GM10847 (cell line): ENCODE results near the gene ABTB1.

Experiments used
- POLR2A ChIP-seq: IDR thresholded peaks from 2 replicates; pipeline ENCODE4 v1.6.1; 2011; ENCODE audit not compliant: insufficient read length; ENCODE audit errors: extremely low read depth

ABTB1 gene

DNA sequence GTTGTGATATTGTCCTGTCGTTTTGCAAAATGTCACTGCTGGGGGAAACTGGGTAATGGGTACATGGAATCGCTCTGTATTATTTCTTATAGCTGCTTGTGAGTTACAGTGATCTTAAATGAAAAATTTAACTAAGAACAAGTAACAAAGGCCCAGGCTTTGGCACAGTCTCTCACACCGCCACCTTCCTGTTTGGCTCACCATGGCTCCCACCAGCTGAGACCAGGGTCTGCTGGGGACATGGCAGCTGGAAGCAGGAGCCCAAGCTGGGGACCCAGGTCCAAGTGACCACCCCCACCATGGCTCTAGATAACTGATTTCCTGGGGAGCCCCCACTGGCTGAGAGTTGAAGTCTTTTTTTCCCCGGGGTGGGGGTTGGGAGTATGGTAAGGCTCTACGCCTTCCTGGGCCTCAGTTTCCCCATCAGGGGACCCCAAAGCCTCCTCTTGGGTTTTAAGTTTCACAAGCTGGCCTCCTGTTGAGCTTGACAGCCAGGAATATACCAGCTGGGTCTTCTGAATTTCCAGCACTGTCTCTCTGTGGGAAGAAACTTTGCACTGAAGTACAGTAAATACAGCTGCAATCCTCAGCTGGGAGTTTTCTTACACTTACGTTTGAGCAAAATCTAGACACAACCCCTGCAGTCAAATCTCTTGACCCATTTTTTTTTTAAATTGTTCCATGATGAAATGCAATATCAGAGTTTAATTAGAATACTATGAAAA is 26.1 kb downstream of the ABTB1 start:
- TF ChIP-seq POLR2A: no peak

DNA sequence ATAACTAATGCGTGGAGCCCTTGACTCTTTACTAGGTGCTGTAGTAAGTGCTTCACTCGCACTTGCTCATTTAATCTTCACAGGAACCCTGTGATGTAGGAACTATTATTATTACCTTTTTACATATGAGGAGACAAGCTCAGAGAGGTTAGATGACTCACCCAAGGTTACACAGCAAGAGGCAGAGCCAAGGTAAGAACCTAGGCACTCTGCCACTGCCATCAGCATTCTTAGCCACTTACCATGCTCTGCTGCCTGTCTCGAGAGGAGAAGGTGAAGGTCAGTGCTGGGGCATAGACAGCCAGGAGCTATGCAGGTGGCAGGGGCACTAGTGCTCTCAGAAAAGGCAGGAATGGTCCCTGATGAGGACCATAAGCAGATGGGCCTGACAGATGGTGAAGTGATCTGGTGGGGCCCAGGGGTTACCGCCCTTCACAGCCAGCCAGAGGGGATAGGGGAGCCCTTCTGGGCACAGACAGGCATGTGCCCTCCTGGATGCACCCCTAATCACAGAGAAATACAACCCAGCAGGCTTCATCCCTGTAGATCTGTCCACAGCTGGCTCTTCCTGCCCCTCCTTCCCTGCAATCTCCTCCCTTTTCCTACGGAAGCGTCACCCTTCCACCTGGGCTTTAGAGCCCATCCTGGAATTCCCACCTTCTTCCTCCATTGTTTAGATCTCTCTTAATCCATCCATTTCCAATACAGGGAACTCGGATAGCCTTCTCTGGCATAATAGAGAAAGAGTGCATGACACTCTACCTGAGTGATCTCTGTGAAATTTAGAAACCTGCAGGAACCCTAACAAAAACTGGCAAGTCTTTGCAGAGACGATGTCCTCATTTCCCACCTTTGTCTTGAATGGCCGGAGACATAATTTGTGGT is 26.9 kb downstream of the ABTB1 start:
- TF ChIP-seq POLR2A: no peak

DNA sequence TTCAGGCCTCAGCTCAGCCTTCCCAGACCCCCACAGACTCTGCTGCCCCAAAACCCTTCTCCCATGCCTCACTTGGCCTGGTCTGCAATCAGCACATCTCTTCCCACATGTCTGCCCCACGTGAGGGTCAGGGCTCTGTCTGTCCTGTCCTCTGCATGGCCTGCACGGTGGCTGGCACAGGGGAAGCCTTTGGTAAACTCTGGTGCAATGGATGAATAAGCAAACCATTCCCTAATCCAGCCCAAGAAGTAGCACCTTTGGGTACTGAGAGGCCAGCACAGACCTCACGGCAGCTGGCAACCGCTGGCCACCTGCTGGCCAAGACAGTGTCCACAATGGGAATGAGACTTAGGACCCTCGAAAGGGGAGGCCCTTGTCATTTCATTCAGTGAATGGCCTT is 27.7 kb downstream of the ABTB1 start:
- no peak for TF ChIP-seq POLR2A

DNA sequence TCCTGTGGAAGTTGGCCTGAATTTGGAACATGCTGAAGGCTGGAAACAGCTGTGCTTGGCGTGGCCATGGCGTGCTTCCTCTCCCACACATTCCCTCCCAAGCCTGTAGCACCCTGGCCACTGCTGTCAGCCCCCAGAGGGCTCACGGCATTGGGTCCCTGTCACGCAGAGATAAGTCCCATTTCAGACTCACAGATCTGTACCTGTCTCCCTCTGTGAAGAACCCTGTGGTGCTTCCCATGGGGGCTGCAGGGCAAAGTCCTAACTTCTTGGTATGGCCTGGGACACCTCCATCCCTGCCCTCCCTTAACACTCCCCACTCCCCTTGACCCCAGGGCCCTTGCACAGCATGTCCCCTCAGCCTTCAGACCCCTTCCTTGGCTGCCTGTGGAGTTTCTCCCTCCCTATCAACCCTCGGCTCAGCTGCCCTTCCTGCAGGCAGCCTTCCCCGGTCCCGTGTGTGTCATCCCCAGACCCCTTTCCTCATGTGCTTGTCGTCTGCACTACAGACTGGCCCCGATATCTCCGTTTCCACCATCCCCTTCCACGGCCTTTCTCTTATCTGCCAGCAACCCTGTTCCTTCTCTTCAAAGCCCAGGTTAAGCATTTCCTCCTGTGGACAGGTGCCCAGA is 28.6 kb downstream of the ABTB1 start:
- TF ChIP-seq POLR2A: no peak

DNA sequence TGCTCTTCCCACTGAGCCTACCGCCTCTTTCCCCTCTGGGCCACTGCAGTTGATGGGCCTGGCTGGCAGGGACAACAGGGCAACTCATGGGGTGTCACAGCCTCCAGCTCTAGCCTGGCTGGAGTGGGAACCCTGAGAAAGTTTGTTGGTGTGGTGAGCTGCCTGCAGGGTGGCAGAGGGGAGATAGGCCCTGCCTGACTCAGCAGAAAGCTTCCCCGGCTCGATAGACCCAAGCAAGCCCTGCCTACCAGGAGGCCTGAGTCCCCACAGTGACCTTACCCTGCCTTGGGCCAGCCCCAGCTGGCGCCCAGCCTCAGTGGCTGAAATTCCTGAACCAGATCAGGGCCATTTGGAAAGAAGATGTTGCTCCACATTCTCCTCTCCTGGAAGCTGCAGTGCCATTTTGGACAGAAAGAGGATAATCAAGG is 29.4 kb downstream of the ABTB1 start:
- no peak for TF ChIP-seq POLR2A

DNA sequence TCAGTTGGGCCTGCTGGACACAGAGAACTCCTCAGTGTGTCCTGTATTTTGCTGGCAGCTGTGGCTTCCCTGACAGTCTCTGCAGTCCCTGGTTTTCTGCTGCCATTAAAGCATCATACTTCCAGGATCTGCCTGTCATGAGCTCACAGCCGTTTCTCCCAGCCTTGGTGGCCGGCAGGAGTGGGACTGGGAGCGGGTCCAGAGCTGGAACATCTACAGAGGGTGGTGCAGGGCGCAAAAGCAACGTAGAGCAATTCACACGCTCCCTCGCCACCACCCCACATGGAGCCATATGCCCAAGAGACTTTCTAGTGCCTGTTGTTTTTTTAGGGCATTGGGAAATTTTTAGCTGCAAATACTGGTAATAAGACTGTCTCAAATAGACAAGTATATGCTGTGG is 33.6 kb downstream of the ABTB1 start:
- TF ChIP-seq POLR2A: no peak

DNA sequence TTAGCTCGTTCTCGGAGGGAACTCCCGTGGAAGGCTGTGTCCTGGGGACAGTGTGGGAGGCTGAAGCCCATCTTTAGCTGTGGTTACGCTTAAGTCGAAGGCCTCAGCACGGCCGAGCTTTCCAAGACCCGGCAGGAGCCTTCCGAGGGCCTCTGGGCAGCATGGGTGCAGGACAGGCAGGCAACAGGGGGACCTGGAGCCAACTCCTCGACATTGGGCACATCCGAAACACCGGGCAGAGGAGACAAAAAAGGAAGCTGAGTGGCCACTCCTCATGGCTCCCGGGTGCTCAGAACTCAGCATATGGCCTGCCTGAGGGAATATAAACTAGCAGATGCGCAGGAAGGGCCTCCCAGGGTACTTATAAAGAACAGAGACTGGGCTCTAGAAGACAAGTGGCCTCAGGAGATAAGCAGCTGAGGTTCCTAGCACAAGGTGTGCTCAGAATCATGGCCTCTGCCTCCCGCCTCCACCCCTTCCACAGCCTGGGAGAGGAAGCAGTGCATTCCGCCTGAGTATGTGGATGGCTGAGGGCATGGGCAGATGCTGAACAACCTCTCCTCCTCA is 34.1 kb downstream of the ABTB1 start:
- no peak for TF ChIP-seq POLR2A

DNA sequence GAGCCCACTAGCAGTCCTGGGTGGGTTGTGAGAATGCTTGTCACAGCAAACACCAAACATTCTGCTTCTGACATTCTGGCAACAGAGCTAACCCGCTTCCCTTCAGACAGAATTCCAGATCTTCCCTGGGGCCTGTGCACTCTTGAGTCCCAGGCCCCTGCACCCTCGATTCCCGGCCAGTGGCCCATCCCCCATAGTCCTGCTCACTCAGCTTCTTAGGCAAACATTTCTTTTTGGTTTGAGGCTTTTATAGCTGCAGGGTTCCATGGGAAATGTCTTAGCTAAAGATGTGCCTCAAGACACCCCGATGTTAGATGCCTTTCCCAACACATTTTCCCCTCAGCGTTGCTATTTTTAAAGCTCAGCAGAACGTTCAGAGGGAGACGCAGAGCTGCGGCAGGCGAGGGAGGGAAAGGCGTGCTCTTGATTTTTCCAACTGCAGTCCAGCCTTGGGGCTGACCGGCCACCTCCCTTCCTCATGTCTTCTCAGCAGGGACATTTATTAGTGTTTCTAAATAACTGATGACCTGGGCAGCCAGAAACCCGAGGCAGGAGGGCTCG is 35.2 kb downstream of the ABTB1 start:
- TF ChIP-seq POLR2A: no peak

DNA sequence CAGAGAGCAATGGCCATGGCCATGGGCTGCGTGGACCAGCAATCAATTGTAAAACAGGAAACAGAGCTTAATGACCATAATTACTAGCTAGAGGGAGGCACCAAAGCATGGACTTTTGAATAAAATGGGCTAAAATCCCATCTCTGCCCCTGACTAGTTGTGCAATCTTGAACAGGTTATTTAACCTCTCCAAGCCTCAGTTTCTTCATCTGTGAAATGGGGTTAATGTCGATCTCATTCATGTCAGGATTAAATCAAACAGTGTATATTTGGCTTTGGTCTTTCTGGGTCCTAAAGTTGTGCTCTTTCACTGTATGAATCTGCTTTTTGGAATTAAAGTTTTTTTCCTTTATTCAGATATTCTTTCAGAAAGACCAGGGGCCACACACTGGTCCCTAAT is 36.1 kb downstream of the ABTB1 start:
- TF ChIP-seq POLR2A: no peak

DNA sequence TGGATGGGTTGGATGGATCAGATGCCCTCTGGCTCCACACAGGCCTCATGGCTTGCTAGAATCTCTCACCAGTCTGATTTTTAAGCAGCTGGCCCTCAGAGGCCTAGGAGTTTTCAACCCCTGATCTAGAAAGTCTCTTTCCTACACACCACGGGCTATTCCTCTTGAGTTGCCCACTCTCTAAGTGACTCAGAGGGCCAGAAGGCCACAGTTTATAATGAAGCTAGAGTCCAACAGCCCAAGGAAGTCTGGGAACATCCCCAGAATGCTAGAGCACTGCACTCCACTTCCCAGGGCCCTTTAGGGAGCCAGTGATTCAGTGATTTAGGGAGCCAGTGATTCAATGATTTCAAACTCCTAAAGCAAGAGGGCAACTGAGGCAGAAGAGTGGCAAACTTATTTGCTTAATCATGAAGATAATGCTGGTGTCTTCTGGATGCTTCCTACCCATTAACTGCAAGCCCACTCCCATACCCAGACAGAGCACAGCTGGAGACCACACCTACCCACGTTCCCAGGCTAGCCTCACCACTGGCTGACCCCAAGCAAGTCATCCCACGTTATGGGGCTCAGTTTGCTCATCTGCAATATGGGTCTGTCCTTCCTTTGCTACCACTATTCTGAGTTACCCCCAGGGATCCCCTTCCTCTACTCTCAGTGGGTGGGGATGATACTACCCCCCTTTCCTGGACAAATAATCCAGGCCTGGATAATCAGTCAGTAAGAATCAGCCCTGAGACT is 36.7 kb downstream of the ABTB1 start:
- no peak for TF ChIP-seq POLR2A

DNA sequence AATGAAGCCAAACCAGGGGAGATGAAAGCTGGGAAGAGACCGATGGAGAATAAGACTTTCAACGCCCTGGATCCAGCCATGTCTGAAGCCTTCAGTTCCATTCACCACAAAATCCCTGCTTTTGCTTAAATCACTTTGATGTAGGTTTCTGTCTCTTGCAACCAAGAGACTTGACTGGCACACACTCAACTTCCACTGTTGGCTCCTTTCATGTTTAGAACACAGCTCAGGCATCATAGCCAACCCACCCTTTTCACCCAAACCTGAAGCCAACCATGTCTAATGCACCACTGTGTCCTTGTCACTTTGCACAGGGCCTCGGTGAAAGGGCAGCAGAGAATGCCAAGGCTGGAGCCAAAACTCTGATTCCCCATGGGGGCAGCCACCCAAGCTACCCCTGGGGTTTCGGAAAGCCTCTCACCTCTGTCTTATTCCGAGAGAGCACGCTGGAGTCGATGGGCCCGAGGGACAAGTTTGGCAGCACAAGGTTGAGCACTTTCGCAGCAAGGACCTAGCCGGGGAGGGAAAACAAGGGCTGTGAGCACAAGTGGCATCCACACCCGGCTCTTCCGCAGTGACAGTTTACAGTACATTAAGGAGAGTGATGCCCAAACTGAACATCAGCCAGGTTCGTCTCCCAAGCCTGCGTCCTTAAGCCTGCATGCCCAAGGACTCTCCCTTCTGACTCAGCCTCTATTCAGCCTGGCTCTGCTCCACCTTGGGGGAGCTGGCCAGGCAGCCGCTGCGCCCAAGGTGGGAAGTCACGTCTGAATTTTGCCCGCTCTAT is 37.6 kb downstream of the ABTB1 start:
- no peak for TF ChIP-seq POLR2A

DNA sequence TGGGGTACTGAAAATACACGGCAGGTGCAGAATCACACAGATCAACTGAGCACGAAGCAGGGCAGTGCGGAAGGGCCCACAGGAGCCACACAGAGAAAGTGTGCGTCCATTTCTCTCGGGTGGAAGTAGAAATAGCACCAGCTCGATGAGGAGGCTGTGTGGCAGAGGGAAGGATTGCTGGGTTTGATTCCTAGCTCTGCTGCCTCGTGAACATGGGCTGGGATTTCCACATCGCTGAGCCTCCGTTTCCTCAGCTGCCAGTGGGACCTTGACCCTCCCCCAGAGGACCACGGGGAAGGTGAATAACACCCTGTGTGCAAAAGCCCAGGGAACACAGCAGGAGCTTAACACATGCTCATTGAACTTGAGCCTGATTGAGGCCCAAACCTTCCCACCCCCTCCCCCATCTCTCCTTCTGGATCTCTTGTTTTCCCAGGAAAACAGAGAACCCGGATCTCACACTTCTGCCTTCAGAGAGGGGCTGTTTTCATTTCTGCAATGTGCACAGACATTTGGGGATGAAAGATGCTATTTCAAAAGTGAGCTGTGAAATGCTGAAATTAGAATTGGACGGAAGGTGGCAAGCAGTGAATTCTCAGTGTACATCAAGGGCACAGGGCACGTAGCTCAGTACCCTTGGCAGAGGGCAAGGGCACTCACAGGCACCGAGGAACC is 38.4 kb downstream of the ABTB1 start:
- TF ChIP-seq POLR2A: no peak

DNA sequence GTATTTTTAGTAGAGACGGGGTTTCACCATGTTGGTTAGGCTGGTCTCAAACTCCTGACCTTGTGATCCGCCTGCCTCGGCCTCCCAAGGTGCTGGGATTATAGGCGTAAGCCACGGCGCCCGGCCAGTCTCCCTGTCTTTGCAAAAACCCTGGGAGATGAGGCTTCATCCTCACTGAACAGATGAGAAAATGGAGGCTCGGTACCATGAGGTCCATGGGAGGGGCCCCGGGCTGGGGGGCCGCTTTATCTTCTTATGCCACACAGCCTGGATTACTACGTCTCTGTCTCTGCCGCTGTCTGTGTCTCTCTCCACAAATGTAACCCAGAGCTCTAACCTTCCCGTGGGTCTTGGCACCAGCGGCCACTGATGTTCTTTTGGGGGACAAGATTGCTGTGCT is 39.1 kb downstream of the ABTB1 start:
- no peak for TF ChIP-seq POLR2A
